Pancreas (tissue), 10 donors: Measurements from ENCODE around the gene ARL4A. TPM values are rescaled to one million over a fixed set of nuclear protein-coding genes. Genes with fewer than 3 reads are reported as not detected.

Experiments used
- ATAC-seq, 4 donors: fragments of 200-7000 bp; cut with Tn5 transposase; one replicate each; pipeline versions ENCODE4 v1.8.0 to v1.9.1; 2020; ENCODE audit warnings: mild to moderate bottlenecking in 4 of 4, moderate library complexity in 4 of 4
- DNase-seq, 6 donors: peaks; one replicate each; pipeline ENCODE4 v3.0.0-alpha.2; 2020
- FAIRE-seq: peaks from 2 replicates; lab custom pipeline; 2012; peaks lifted over from hg19 to GRCh38; lab: Jason Lieb, UNC
- H3K27ac ChIP-seq, 4 donors: fragments of 200-600 bp; sonication (generic); 1 replicate in 3 of 4; 2 replicates in 1 of 4; pipeline versions ENCODE4 v1.5.0 to v1.8.0; 2020
- H3K27me3 ChIP-seq, 4 donors: fragments of 200-600 bp; one replicate each; pipeline ENCODE4 v1.8.0; 2021
- H3K36me3 ChIP-seq, 3 donors: fragments of 200-600 bp; sonication (generic) in 1 of 3; one replicate each; pipeline versions ENCODE4 v1.5.0 to v1.8.0; 2020 to 2021
- H3K4me1 ChIP-seq, 3 donors: fragments of 200-600 bp; one replicate each; pipeline ENCODE4 v1.8.0; 2021
- H3K4me3 ChIP-seq, 4 donors: fragments of 200-600 bp; sonication (generic) in 2 of 4; one replicate each; pipeline versions ENCODE4 v1.5.0 to v1.8.0; 2020 to 2021
- H3K9me3 ChIP-seq, 4 donors: fragments of 200-600 bp; one replicate each; pipeline ENCODE4 v1.8.0; 2021
- CTCF ChIP-seq, 4 donors: fragments of 200-600 bp; sonication (generic) in 3 of 4; IDR thresholded peaks; one replicate each; pipeline versions ENCODE4 v1.5.0 to v1.8.0; 2021; ENCODE audit warnings: antibody characterized with exemption in 4 of 4
- WGBS, 2 donors: extraction: QIAGEN DNeasy Blood & Tissue Kit; methylation state at CpG; one replicate each; pipeline ENCODE4 v1.1.7; 2013; 5-methylcytosine and 5-hydroxymethylcytosine counted together
- intact Hi-C, 3 donors: fragments of 100-400 bp; cut with DNase I; formaldehyde crosslinking; loops; one replicate each; pipeline versions ENCODE4 v1.11.1 to v1.14.2; 2022
- polyA plus RNA-seq, 2 donors: library from polyadenylated mRNA; stranded (reverse); fragments of 200-250 nt; gene quantifications; one replicate each; pipeline ENCODE4 v1.2.3, GENCODE V29; 2013
- total RNA-seq, 6 donors: library from RNA; stranded (reverse); fragmentation: NEBNext Ultra II Directional in 4 of 6; extraction: Animal tissue kit (Norgen Biotek cat#: 25700) in 4 of 6; gene quantifications; one replicate each; pipeline versions ENCODE4 v1.2.1 to v1.2.4, GENCODE V29; 2021 to 2023
- donor health status: healthy with polysubstance abuse.
- donor health status: DM: no; HTN: no; CAD: no; lungs with moderate emphysema.
- donor health status: DM: no; HTN: no; CAD: no.
- donor health status: control.
- donor health status: control.
- donor health status: Bipolar disorder and iron deficiency.
- donor health status: DM: yes; HTN: yes; CAD: no.
- donor health status: DM: no; HTN: no; CAD: no.
- donor health status: DM: no; HTN: no; CAD: no.
- donor health status: DM: yes; HTN: yes; CAD: no.

ARL4A gene
- total and polyA plus RNA-seq, 8 donors = 1.9 to 8.6 (median 4.2) TPM

GRCh38 chr7:12725575-12726316, 38.3 kb downstream of the ARL4A start:
- no peaks in the 10 kb centered on the region for H3K9me3 ChIP-seq
- intact Hi-C loops = no loop called here
- H3K4me1 ChIP-seq = peaks cover 0 to 5% (median 0%) of the 10 kb centered on the region in 3 donors
- 74 to 76% methylated on average over 4 of the region's 4 CpGs for WGBS, 2 donors
- ATAC-seq (no peak), DNase-seq (no peak), FAIRE-seq (no peak)
- no peak overlapping the region for H3K4me3 ChIP-seq
- TF ChIP-seq CTCF (IDR thresholded peaks at IDR 0.05) = no peak
- no peaks in the 10 kb centered on the region for H3K36me3 ChIP-seq
- no peak overlapping the region for H3K27ac ChIP-seq
- H3K27me3 ChIP-seq = no peaks in the 10 kb centered on the region

GRCh38 chr7:12726908-12727307, 39.5 kb downstream of the ARL4A start:
- Histone ChIP-seq H3K9me3 (no peaks in the 10 kb centered on the region), H3K4me1 (peaks cover 0 to 5% (median 0%) of the 10 kb centered on the region in 3 donors), H3K27ac (no peak overlapping the region), H3K27me3 (no peaks in the 10 kb centered on the region), H3K4me3 (no peak overlapping the region), H3K36me3 (no peaks in the 10 kb centered on the region)
- TF ChIP-seq CTCF (IDR thresholded peaks at IDR 0.05) = no peak
- DNase-seq = no peak
- no peak for ATAC-seq
- FAIRE-seq = no peak
- intact Hi-C loops = no loop called here
- 59 to 72% methylated on average over 2 of the region's 2 CpGs for WGBS, 2 donors

GRCh38 chr7:12727455-12728191, 40.2 kb downstream of the ARL4A start:
- H3K4me3 ChIP-seq = no peak overlapping the region
- no peak overlapping the region for H3K27ac ChIP-seq
- no peak for TF ChIP-seq CTCF (IDR thresholded peaks at IDR 0.05)
- no peaks in the 10 kb centered on the region for H3K9me3 ChIP-seq
- intact Hi-C loops = no loop called here
- no peak for FAIRE-seq
- WGBS, 2 donors = 75 to 81% methylated on average over 8 of the region's 8 CpGs
- no peaks in the 10 kb centered on the region for H3K36me3 ChIP-seq
- ATAC-seq = no peak
- no peak for DNase-seq
- peaks cover 0 to 5% (median 0%) of the 10 kb centered on the region in 3 donors for H3K4me1 ChIP-seq
- H3K27me3 ChIP-seq = no peaks in the 10 kb centered on the region

- H3K9me3 ChIP-seq = no peaks in the 10 kb centered on the region
- no peaks in the 10 kb centered on the region for H3K27me3 ChIP-seq
- ATAC-seq (no peak), FAIRE-seq (no peak), DNase-seq (no peak)
- 69 to 70% methylated on average over 2 of the region's 2 CpGs for WGBS, 2 donors
- TF ChIP-seq CTCF (IDR thresholded peaks at IDR 0.05) = no peak
- H3K27ac ChIP-seq = no peak overlapping the region
- H3K36me3 ChIP-seq = no peaks in the 10 kb centered on the region
- no peak overlapping the region for H3K4me3 ChIP-seq
- intact Hi-C loops = no loop called here
- H3K4me1 ChIP-seq = peaks cover 0 to 5% (median 0%) of the 10 kb centered on the region in 3 donors
Measured at GRCh38 chr7:12728192-12728538, 40.7 kb downstream of the ARL4A start.

- no peak for FAIRE-seq
- TF ChIP-seq CTCF (IDR thresholded peaks at IDR 0.05) = no peak
- whole genome bisulfite sequencing, 2 donors = 10 to 27% methylated on average over 7 of the region's 7 CpGs
- intact Hi-C loops = no loop called here
- Histone ChIP-seq H3K27ac (no peak overlapping the region), H3K4me1 (peaks cover 0 to 5% (median 0%) of the 10 kb centered on the region in 3 donors), H3K36me3 (no peaks in the 10 kb centered on the region), H3K27me3 (no peaks in the 10 kb centered on the region), H3K4me3 (no peak overlapping the region), H3K9me3 (no peaks in the 10 kb centered on the region)
- ATAC-seq = peak in 3 of 4 donors; percentile 66 to 81 (median 67)
- DNase-seq = peak; percentile 23 to 69 (median 48)
Measured at GRCh38 chr7:12729112-12729511, 41.7 kb downstream of the ARL4A start.
